Neural progenitor cell (in vitro differentiated cells): Measurements from ENCODE around the gene THSD4. TPM values are rescaled to one million over a fixed set of nuclear protein-coding genes. Genes with fewer than 3 reads are reported as not detected.

Source experiments
- DNase-seq: peaks from one replicate; pipeline ENCODE4 v3.0.0-alpha.2; 2016; ENCODE audit warnings: low spot score
- H2AFZ ChIP-seq: fragments of 200-600 bp; sonication (generic); replicated peaks from 2 replicates; pipeline ENCODE4 v1.6.1; 2016; ENCODE audit warnings: antibody characterized with exemption
- H3F3A ChIP-seq: fragments of 200-600 bp; sonication (generic); 2 replicates; pipeline ENCODE4 v1.6.1; 2016; ENCODE audit warnings: antibody characterized with exemption, low read depth
- H3K27ac ChIP-seq: fragments of 200-600 bp; sonication (generic); 2 replicates; pipeline ENCODE4 v1.5.1; 2016; ENCODE audit warnings: mild to moderate bottlenecking
- H3K27me3 ChIP-seq: fragments of 200-600 bp; sonication (generic); 2 replicates; pipeline ENCODE4 v1.6.1; 2016; ENCODE audit warnings: mild to moderate bottlenecking, moderate library complexity
- H3K36me3 ChIP-seq: fragments of 200-600 bp; sonication (generic); 2 replicates; pipeline ENCODE4 v1.5.1; 2016
- H3K4me1 ChIP-seq: fragments of 200-600 bp; sonication (generic); 2 replicates; pipeline ENCODE4 v1.6.1; 2016; ENCODE audit warnings: mixed run types
- H3K4me2 ChIP-seq: fragments of 200-600 bp; sonication (generic); 2 replicates; pipeline ENCODE4 v1.6.1; 2016
- H3K4me3 ChIP-seq: fragments of 200-600 bp; sonication (generic); 2 replicates; pipeline ENCODE4 v1.5.1; 2016
- H3K79me2 ChIP-seq: fragments of 200-600 bp; sonication (generic); 2 replicates; pipeline ENCODE4 v1.6.1; 2016; ENCODE audit warnings: low read depth
- H3K9ac ChIP-seq: fragments of 200-600 bp; sonication (generic); 2 replicates; pipeline ENCODE4 v1.6.1; 2016
- H3K9me3 ChIP-seq: fragments of 200-600 bp; sonication (generic); 2 replicates; pipeline ENCODE4 v1.5.1; 2016; ENCODE audit warnings: low read depth
- H4K20me1 ChIP-seq: fragments of 200-600 bp; sonication (generic); 2 replicates; pipeline ENCODE4 v1.6.1; 2016; ENCODE audit warnings: low read depth
- H3K27ac Mint-ChIP-seq: 3 replicates; pipeline ENCODE4 v1.8.0; 2021; ENCODE audit warnings: mixed read lengths
- H3K27me3 Mint-ChIP-seq: 2 replicates; pipeline ENCODE4 v1.8.0; 2022; ENCODE audit warnings: low read depth, mild to moderate bottlenecking, inconsistent platforms, moderate library complexity, mixed read lengths; ENCODE audit not compliant: insufficient read depth
- H3K36me3 Mint-ChIP-seq: 3 replicates; pipeline ENCODE4 v1.8.0; 2021; ENCODE audit warnings: mixed read lengths
- H3K4me1 Mint-ChIP-seq: 3 replicates; pipeline ENCODE4 v1.8.0; 2021; ENCODE audit warnings: mixed read lengths
- H3K4me3 Mint-ChIP-seq: 3 replicates; pipeline ENCODE4 v1.8.0; 2021; ENCODE audit warnings: mild to moderate bottlenecking, moderate library complexity, mixed read lengths
- H3K9me3 Mint-ChIP-seq: 3 replicates; pipeline ENCODE4 v1.8.0; 2020; ENCODE audit warnings: mixed read lengths
- CTCF ChIP-seq: fragments of 200-600 bp; sonication (generic); IDR thresholded peaks from 2 replicates; pipeline ENCODE4 v1.5.1; 2017; ENCODE audit warnings: antibody characterized with exemption, mild to moderate bottlenecking
- EZH2 ChIP-seq: fragments of 200-600 bp; sonication (generic); IDR thresholded peaks from 2 replicates; pipeline ENCODE4 v1.6.1; 2017; ENCODE audit warnings: antibody characterized with exemption, mild to moderate bottlenecking, moderate library complexity
- EZH2phosphoT487 ChIP-seq: fragments of 200-600 bp; sonication (generic); IDR thresholded peaks from 2 replicates; pipeline ENCODE4 v1.6.1; 2017; ENCODE audit warnings: antibody characterized with exemption
- total RNA-seq: library from RNA; depleted of rRNA; stranded (reverse); fragments of >200 nt; gene quantifications from 2 replicates; pipeline ENCODE4 v1.2.3, GENCODE V29; 2015; ENCODE audit warnings: low replicate concordance

Gene THSD4
- total RNA-seq, 1 donor from 2014 or later: 2.4 TPM

- H3K27ac ChIP-seq: no peak overlapping the region
- TF ChIP-seq EZH2phosphoT487: no peak
- no peak for TF ChIP-seq EZH2
- TF ChIP-seq CTCF: no peak
- no peaks in the 10 kb centered on the region for H3K9me3 ChIP-seq
- no peak overlapping the region for H2AFZ ChIP-seq
- H3K9ac ChIP-seq: no peak overlapping the region
- no peaks in the 10 kb centered on the region for H4K20me1 ChIP-seq
- Mint-ChIP-seq H3K4me1 (peaks cover 4% of the 10 kb centered on the region), H3K27ac (no peak overlapping the region), H3K36me3 (no peaks in the 10 kb centered on the region), H3K27me3 (no peaks in the 10 kb centered on the region), H3K4me3 (no peak overlapping the region), H3K9me3 (peaks cover 19% of the 10 kb centered on the region)
- no peaks in the 10 kb centered on the region for H3F3A ChIP-seq
- no peaks in the 10 kb centered on the region for H3K79me2 ChIP-seq
- no peaks in the 10 kb centered on the region for H3K4me1 ChIP-seq
- DNase-seq: no peak
- no peak overlapping the region for H3K4me3 ChIP-seq
- H3K4me2 ChIP-seq: no peak overlapping the region
- H3K36me3 ChIP-seq: no peaks in the 10 kb centered on the region
- no peaks in the 10 kb centered on the region for H3K27me3 ChIP-seq
Measured at GRCh38 chr15:71586463-71586862, 471.2 kb downstream of the THSD4 start.

GRCh38 chr15:71588746-71589145 lies 473.5 kb downstream of the THSD4 start:
- Mint-ChIP-seq H3K36me3 (no peaks in the 10 kb centered on the region), H3K27me3 (no peaks in the 10 kb centered on the region), H3K4me1 (peaks cover 6% of the 10 kb centered on the region), H3K9me3 (peaks cover 19% of the 10 kb centered on the region), H3K27ac (no peak overlapping the region), H3K4me3 (no peak overlapping the region)
- Histone ChIP-seq H3K36me3 (no peaks in the 10 kb centered on the region), H3K79me2 (no peaks in the 10 kb centered on the region), H3K4me1 (no peaks in the 10 kb centered on the region), H3K4me2 (no peak overlapping the region), H3F3A (no peaks in the 10 kb centered on the region), H3K9me3 (no peaks in the 10 kb centered on the region), H4K20me1 (no peaks in the 10 kb centered on the region), H3K9ac (no peak overlapping the region), H3K27me3 (no peaks in the 10 kb centered on the region), H3K4me3 (no peak overlapping the region), H3K27ac (no peak overlapping the region), H2AFZ (no peak overlapping the region)
- DNase-seq: no peak
- TF ChIP-seq CTCF (no peak), EZH2 (no peak)

GRCh38 chr15:71591057-71591456 lies 475.8 kb downstream of the THSD4 start:
- Histone ChIP-seq H3K4me2 (no peak overlapping the region), H3K27ac (no peak overlapping the region), H3K27me3 (no peaks in the 10 kb centered on the region), H3K79me2 (no peaks in the 10 kb centered on the region), H2AFZ (no peak overlapping the region), H3K9me3 (no peaks in the 10 kb centered on the region), H3K36me3 (no peaks in the 10 kb centered on the region), H3F3A (no peaks in the 10 kb centered on the region), H3K4me3 (no peak overlapping the region), H3K9ac (no peak overlapping the region), H3K4me1 (no peaks in the 10 kb centered on the region), H4K20me1 (no peaks in the 10 kb centered on the region)
- Mint-ChIP-seq H3K4me3 (no peak overlapping the region), H3K27ac (no peak overlapping the region), H3K36me3 (peaks cover 2% of the 10 kb centered on the region), H3K9me3 (peaks cover 16% of the 10 kb centered on the region), H3K4me1 (peaks cover 6% of the 10 kb centered on the region), H3K27me3 (no peaks in the 10 kb centered on the region)
- DNase-seq: no peak
- TF ChIP-seq EZH2phosphoT487 (no peak), EZH2 (no peak), CTCF (peak; percentile 19)

- no peak for TF ChIP-seq EZH2
- TF ChIP-seq CTCF: no peak
- no peak for TF ChIP-seq EZH2phosphoT487
- H3K27me3 ChIP-seq: no peaks in the 10 kb centered on the region
- no peak overlapping the region for H3K4me3 ChIP-seq
- Mint-ChIP-seq H3K27me3 (no peaks in the 10 kb centered on the region), H3K4me1 (peaks cover 8% of the 10 kb centered on the region), H3K9me3 (peaks cover 10% of the 10 kb centered on the region), H3K4me3 (no peak overlapping the region), H3K36me3 (peaks cover 2% of the 10 kb centered on the region), H3K27ac (no peak overlapping the region)
- DNase-seq: no peak
- H3F3A ChIP-seq: no peaks in the 10 kb centered on the region
- no peak overlapping the region for H3K4me2 ChIP-seq
- H3K9ac ChIP-seq: no peak overlapping the region
- H3K27ac ChIP-seq: no peak overlapping the region
- no peaks in the 10 kb centered on the region for H3K36me3 ChIP-seq
- H3K9me3 ChIP-seq: no peaks in the 10 kb centered on the region
- no peaks in the 10 kb centered on the region for H4K20me1 ChIP-seq
- no peaks in the 10 kb centered on the region for H3K79me2 ChIP-seq
- H3K4me1 ChIP-seq: peaks cover 4% of the 10 kb centered on the region
- no peak overlapping the region for H2AFZ ChIP-seq
Measured at GRCh38 chr15:71592203-71592602, 476.9 kb downstream of the THSD4 start.
